Ramos (cell line): ENCODE results near the gene CTNNBL1.
"Not testable (repeated sequence)": the region's sequence is repeated elsewhere in the genome, so short reads cannot be mapped to it uniquely, and the experiment has no call there.

Experiments used
- in situ Hi-C: fragments of 300-500 bp; cut with MboI; formaldehyde crosslinking; loops from one replicate; pipeline ENCODE4 v1.14.3; 2022; ENCODE audit warnings: low sequenced_read_pairs; ENCODE audit not compliant: unreplicated experiment

Gene CTNNBL1

DNA sequence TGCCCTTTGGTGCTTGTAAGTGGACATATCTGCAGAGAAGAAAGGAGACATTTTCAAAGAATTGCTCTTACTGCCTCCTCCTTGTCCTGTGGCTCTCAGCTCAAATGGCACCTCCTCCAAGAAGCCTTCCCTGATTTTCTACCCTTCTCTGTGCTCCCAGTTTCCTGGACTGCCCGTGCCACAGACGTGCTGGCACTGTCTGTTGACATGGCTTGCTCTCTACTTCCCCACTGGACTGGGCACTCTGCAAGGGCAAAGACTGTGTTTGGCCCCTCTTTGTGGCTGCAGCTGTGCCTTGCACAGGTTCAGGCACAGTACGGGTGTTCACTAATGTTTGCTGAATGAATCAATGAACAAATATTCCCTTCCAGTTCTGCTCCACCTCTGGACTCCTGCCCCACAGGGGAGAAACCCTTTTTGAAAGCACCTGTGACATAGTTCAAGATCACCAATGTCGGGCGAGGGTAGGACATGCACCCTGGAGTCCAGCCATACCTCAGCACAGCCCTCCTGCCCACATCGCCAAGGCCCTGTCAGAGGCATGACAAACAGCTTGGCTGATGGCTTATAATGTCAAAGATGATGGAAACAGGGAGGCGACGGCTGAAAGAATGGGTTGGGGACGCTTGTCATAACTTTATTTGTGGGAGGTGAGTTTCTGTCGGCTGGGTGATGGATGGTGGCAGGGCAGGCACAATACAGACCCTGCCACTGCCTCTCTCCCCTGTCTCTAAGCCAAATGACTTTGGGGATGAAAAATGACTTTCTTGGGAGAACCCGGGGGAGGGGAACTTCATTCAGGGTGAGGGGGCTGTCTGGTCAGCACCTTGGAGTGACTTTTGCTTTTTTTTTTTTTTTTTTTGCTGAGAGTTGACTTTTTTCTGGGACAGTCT is 15.6 kb upstream of the CTNNBL1 start:
- in situ Hi-C loops = no loop called here

DNA sequence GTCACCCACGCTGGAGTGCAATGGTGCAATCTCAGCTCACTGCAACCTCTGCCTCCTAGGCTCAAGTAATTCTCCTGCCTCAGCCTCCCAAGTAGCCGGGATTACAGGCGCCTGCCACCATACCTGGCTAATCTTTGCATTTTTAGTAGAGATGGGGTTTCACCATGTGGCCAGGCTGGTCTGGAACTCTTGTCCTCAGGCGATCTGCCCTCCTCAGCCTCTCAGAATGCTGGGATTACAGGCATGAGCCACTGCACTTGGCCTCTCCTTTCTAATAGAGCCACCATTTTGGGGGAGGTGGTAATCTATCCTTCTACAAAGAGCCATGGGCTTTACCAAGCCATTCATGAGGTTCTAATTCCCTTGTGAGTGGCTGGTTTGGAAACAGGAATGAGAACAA is 14.1 kb upstream of the CTNNBL1 start:
- in situ Hi-C loops = not testable (repeated sequence)

DNA sequence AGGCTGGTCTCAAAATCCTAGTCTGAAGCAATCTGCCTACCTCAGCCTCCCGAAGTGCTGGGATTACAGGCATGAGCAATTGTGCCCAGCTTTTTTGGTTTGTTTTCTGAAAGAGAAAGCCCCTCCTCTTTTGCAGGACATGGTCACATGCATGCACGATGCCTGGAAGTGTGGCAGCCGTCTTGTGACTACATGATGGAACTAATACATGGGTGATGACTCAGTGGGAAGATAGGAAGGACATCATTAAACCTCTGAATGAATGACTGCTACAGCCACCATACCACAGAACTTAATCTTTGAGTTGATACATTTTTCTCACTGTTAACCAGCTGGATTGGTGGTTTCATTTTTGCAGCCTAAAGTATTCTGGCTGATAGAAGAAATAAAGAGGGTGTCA is 13.4 kb upstream of the CTNNBL1 start:
- in situ Hi-C loops = no loop called here

DNA sequence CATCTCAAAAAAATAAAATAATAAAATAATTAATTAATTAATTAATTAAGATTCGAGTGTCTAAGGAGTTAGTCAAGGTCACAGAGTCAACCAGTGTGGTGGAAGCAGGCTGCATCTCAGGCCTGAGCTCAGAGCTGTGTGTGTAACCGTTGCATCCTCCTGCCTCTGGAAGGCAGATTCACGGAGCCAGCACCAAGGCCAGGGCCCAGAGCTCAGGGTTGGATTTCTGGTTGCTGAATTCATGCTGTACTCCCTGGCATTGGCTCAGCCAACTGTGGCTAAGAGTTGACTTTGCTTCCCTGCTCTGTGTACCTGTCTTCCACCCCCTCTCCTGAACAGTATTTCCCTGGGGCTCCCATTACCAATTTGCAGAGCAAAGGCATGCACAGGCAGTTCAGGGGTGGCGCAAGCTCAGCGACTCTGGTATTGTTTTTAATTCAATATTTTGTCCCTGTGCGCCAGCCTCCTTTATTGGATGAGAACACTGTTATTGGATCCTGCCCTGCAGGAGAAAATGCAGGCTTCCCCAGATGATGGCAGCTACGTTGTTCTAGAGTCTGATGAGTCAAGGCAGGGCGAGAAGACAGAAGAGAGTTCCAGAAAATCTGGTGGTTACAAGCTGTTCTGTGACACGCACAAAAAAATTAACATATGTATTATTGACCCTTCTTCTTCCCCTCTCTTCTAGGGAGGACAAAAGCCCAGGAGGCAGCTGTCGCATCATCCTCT is 12.3 kb upstream of the CTNNBL1 start:
- in situ Hi-C loops = no loop called here

DNA sequence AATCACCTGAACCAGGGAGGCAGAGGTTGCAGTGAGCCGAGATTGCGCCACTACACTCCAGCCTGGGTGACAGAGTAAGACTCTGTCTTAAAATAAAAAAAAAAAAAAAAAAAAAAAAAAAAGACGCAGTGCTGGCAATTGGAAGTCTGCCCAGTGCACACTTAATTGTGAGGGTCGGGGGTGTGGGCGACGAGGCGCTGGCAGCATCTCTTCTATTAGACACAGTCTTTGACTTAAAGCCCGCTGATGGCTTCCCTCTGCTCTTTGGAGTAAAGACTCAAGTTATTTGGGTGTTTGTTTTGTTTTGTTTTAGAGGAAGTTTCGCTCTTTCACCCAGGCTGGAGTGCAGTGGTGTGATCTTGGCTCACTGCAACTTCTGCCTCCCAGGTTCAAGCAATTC is 10.7 kb upstream of the CTNNBL1 start:
- in situ Hi-C loops = not testable (repeated sequence)

DNA sequence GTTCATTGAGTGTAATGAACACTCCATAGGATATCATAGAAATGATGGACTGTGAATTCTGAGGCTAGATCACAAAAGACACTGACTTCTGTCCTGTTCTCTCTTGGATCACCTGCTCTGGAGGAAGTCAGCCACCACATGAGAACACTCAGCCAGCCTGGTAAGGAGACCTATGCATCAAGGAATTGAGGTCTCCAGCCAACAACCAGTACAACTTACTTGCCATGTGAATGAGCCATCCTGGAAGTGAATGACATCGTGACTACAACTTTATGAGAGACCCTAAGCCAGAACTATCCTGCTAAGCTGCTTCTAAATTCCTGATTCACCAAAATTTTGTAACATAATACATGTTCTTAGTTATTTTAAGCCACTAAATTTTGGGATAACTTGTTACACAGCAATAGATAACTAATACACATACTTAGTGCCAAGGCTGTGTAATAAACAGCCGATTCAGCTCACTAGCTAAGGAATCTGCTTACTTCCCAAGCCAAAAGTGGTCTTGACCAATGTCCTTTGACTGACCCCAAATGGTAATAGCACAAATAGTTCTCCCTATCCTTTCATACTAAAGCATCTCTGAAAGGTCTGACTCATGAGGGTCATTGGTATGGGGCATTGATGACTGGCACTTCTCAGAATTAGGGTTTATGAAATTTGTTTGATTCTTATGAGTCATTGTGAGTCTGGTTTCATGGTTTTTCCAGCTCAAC is 6.9 kb upstream of the CTNNBL1 start:
- in situ Hi-C loops = no loop called here

DNA sequence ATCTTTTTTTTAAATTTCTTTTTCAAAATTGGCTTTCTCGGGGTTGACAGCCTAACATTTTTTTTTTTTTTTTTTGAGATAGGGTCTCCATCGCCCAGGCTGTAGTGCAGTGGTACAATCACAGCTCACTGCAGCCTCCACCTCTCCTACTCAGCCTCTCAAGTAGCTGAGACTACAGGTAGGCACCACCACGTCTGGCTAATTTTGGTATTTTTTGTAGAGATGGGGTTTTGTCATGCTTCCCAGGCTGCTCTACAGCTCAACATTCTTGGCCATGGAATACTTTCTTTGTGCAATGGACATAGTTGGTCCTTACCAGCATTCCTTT is 6.4 kb upstream of the CTNNBL1 start:
- in situ Hi-C loops = no loop called here

DNA sequence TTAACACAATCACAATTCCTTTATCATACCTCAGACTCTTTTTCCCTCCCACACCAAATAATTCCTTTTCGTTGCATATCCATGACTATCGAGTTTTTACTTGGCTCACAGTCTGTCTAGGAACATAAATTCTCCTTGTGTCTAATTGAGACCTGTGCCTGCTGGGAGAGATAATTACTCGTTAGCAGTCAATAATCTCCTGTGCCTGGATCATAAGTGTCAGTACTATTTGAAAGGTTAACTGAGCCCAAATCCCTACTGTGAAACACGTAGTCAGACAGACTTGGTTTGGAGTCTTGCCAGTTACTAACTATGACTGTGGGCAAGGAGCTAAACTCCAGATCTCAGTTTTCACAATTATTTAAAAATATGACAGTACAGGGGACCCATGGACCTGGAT is 5.7 kb upstream of the CTNNBL1 start:
- in situ Hi-C loops = no loop called here

DNA sequence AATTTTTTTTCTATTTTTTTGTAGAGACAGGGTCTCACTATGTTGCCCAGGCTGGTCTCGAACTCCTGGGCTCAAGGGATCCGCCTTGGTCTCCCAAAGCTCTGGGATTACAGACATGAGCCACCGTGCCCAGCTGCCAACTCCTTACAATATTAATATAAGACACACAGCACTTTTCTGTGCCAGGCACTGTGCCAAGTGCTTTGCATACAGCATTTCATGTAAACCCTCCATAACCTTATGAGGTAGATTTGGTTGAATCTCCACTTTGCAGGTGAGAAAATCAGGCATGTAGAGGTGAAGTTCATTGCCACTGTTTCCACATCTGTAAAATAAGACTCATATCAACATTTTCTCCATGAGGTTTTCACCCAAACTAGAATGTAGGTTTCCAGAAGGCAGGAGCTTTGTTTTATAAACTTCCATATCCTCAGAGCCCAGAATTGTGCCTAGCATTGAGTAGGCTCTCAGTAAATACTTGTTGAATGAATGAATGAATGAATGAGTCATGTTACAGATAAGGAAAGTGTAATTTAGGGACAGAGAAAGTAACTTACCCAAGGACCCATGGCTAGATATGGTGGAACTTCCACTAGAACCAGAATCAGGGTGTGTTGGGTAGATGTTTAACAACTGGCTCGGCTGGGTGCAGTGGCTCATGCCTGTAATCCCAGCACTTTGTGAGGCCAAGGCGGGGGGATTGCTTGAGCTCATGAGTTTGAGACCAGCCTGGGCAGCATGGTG is 3.0 kb upstream of the CTNNBL1 start:
- in situ Hi-C loops = no loop called here

DNA sequence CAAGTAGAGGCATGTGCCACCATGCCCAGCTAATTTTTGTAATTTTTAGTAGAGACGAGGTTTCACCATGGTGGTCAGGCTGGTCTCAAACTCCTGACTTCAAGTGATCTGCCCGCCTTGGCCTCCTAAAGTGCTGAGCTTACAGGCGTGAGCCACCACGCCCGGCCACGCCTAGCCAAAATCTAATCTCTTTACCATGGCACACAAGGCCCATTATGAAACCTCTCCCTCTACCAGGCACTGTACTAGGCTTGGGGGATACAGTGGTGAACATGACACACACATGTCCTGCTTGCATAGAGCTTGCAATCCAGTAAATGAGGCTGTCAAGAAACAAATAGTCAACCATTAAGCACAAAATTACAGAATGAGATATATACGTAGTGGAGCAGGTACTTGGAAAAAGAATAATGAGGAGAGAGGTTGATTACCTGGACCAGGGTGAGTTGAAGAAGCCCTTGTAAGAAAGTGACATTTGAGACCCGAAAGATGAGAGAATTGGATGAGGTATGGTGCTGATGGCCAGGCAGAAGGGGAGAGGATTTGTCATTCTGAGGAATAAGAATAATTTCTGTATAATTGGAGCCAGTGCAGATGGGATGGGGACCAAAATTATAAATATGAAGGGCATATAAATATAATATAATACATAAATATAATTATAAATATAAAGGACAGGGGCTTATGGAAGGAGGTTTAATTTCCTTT is 1.2 kb upstream of the CTNNBL1 start:
- in situ Hi-C loops = no loop called here

DNA sequence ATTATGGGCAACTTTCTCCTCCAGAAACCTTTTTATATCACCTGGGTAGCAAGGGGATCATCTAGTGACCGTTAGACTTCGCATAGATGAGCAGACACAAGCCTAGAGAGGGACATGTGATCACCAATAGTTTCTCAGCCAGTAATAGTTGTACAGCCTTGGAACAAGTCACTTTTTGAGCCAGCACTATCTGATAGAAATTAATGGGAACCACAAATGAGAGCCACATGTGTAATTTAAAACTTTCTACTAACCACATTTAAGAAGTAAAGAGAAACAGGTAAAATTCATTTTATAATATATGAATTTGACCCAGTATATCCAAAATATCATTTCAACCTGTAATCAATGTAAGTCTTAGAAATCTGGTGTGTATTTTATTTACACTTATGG is 592 bp upstream of the CTNNBL1 start:
- in situ Hi-C loops = no loop called here

DNA sequence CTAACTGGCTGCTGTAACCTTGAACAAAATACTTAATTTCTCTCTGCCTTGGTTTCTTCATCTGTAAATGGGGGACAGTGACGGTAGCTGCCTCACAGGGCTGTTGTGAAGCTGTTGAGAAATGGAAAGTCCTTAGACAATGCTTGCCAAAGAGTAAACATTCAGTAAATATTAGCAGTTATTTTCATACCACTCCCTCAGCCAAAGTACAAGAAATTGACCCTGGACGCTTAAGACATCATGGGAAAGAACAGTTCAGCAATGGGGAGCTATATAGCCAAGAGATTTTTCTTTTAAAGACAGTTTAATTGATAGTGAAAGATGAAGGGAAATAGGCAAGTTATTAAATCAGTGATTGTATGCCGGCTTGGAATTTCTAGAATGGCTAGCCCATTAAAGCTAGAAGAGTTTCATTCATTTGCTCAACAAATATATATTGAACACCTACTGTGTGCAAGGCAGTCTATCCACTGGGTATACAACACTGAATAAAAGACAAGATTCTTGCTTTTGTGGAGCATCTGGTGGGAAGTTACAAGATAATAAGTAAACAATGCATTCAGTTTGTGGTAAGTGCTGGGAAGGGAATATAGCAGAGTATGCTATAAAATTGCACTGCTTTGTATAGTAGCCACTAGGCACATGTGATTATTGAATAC is 2.0 kb downstream of the CTNNBL1 start:
- in situ Hi-C loops = no loop called here

DNA sequence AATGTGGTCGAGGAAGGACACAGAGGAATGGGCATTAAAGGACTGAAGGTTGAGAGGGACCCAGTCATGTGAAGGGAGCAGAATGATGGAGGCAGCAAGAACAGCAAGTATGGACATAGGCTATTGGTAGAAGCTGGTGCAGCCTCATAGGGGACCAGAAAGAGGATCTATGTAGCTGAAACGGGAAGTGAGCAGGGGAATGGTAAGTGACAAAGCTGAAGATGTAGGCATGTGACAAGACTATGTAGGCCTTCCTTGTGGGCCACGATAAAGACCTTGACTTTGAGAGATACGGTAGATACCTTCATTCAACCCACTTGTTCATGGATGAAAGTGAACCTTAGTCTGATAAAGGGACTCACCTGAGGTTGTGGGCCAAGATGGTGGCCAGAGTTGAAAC is 3.5 kb downstream of the CTNNBL1 start:
- in situ Hi-C loops = no loop called here

DNA sequence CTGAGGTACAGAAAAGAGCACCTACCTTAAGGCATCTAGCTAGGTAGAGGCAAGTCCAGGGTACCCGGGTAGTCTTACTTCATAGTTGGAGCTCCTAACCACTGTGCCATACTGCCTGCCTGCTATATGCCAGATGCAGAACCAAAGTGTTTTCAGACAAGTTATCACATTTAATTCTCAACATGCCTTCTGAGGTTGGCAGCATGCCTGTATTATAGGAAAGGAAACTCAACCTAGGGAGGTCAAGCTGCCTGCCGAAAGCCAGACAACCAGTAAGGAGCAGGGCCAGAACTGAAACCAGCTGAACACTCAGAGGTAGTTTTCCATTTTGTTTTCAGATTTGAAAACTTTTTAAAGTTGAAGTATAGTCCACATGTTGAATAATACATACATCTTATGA is 5.4 kb downstream of the CTNNBL1 start:
- in situ Hi-C loops = no loop called here

DNA sequence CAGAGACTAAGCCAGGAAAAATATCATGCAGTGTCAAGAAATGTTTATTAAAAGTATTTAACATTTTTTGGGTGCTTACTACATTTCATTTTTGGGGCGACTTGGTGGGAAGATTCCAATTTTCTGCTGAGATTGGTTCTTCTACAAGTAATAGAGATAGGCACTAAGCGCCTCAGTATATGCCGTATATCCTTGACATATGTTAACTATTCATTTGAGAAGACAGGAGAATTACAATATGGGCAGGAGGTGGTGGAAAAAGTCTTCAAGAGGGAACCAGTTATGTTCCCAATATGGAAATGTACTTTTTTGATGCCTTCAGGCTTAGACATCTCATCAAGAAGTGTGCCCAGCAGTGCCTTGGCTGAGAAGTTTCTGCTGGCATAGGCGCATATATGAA is 6.5 kb downstream of the CTNNBL1 start:
- in situ Hi-C loops = no loop called here

DNA sequence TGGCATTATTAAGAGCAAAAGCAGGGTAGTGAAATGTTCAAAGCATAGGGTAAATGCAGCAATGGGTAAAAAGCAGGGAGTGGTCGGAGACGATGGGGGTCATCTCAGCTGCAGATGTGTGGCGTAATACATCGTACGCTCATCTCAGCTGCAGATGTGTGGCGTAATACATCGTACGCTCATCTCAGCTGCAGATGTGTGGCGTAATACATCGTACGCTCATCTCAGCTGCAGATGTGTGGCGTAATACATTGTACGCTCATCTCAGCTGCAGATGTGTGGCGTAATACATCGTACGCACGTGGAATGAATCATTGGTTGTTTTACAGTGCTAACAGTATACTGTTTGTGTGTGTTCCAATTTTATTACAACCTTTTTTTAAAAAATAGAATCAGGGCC is 7.8 kb downstream of the CTNNBL1 start:
- in situ Hi-C loops = not testable (repeated sequence)

DNA sequence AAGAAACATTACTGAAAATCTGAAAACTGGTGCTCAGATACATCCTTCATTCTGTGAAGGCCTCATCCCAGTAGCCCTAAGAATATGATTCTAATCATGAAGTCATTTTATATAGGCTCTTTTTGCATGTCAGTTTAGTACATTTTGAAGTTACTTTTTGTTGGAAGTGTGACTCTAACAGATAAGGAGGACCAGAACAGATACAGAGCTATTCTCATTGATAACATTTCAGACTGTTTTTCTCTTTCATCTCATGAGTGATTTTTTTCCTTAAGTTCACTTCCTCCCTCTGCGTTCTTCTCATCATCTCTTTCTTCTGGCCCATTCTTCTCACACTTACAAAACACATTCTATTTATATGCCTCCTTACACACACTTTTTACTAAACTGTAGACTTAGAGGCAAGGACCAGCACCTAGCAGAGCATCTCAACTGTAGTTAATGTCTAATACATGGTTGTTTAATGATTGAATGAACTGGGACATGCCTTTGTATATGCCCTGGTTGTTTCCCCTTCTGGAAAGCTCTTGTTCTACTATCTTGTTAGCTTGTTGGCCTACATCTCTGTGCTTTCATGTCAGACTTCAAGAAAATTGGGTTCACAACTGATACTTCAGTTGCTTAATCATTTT is 8.7 kb downstream of the CTNNBL1 start:
- in situ Hi-C loops = no loop called here

DNA sequence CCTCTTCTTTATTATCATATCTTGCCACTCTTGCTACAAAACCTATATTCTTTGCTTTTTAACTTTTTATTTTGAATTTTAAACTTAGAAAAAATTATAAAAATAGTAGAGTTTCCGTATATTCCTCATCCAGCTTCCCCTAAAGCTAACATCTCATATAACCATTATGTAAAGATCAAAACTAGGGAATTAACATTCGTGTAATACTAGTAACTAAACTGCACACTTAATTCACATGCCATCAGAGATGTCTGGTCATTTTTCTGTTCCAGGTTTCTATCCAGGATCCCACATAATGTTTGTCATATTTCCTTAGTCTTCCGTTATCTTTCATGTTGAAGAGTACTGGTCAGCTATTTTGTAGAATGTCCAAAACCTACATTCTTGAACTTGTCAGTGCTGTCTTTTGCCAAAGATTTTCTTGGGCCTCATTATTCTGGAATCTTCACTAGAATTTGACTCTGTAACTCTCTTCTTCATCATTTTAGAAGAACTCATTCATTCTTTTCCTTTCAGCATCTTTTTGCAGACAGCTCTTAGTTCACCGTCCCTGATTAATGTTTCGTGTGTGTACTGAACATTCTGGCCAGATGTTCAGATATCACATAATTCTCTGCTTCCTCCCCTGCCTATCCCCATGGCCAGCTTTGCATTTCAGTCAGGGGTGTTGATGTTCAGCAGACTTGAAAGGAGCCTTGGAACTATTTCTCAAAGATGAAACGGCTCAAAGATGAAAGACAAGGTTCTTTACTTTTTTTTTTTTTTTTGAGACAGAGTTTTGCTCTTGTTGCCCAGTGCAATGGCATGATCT is 9.4 kb downstream of the CTNNBL1 start:
- in situ Hi-C loops = no loop called here
